HepG2 (cell line): ENCODE results near the gene RDH12. TPM values are rescaled to one million over a fixed set of nuclear protein-coding genes. Genes with fewer than 3 reads are reported as not detected.

Experiments
- KLF13 ChIP-seq: sonication (generic); formaldehyde crosslinking; IDR thresholded peaks from 2 replicates; pipeline ENCODE4 v1.4.0; 2020; ENCODE audit warnings: mild to moderate bottlenecking, missing genetic modification reagents
- NCOR1 ChIP-seq: fragments of 200-600 bp; sonication (generic); IDR thresholded peaks from 2 replicates; pipeline ENCODE4 v1.7.0; 2017; ENCODE audit warnings: antibody characterized with exemption, low read length, borderline replicate concordance
- SKI ChIP-seq: fragments of 450-650 bp; IDR thresholded peaks from one replicate; pipeline ENCODE4 v1.6.1; 2018; ENCODE audit warnings: mild to moderate bottlenecking; ENCODE audit not compliant: partially characterized antibody
- SRY ChIP-seq: sonication (generic); formaldehyde crosslinking; IDR thresholded peaks from 2 replicates; pipeline ENCODE4 v1.8.0; 2022; ENCODE audit warnings: mild to moderate bottlenecking, missing genetic modification reagents
- TFDP1 ChIP-seq: IDR thresholded peaks from 2 replicates; pipeline ENCODE4 v1.6.1; 2016; ENCODE audit warnings: missing compliant biosample characterization, missing genetic modification reagents, borderline replicate concordance
- ZBTB40 ChIP-seq, 2 experiments: fragments of 450-650 bp in 1 of 2; sonication (generic) in 1 of 2; formaldehyde crosslinking in 1 of 2; IDR thresholded peaks; 2 replicates each; pipeline versions ENCODE4 v1.6.1 to v1.8.0; 2016 to 2022; ENCODE audit warnings: antibody characterized with exemption in 1 of 2, mild to moderate bottlenecking in 1 of 2, missing genetic modification reagents in 1 of 2
- ZNF704 ChIP-seq: sonication (generic); formaldehyde crosslinking; IDR thresholded peaks from 2 replicates; pipeline ENCODE4 v1.8.1; 2023; ENCODE audit warnings: mild to moderate bottlenecking, inconsistent platforms, moderate library complexity, missing genetic modification reagents, borderline replicate concordance
- ZNF766 ChIP-seq: sonication (generic); formaldehyde crosslinking; IDR thresholded peaks from 2 replicates; pipeline ENCODE4 v1.5.0; 2020; ENCODE audit warnings: missing genetic modification reagents, borderline replicate concordance
- polyA plus RNA-seq, 8 experiments: library from polyadenylated mRNA; depleted of rRNA in 3 of 8; stranded (reverse) in 7 of 8; unstranded in 1 of 8; fragments of >200 nt; fragmentation: Illumina TruSeq in 4 of 8; extraction: Trizol in 4 of 8; gene quantifications; 2 replicates each; pipeline versions ENCODE4 v1.2.1 to v1.2.3, GENCODE V29; 2011 to 2016; ENCODE audit warnings: low read depth in 4 of 8, missing spikeins in 1 of 8, mixed read lengths in 1 of 8; ENCODE audit not compliant: insufficient read depth in 1 of 8
- total RNA-seq, 5 experiments: library from RNA; depleted of rRNA; stranded (reverse); fragments of >200 nt; fragmentation: Illumina TruSeq; extraction: Trizol; gene quantifications; 2 replicates each; pipeline ENCODE4 v1.2.3, GENCODE V29; 2016; ENCODE audit warnings: low read depth in 1 of 5
- TF ChIP-seq, protein P1 (sequence below): sonication (generic); formaldehyde crosslinking; IDR thresholded peaks from 2 replicates; pipeline ENCODE4 v1.8.0; 2022; ENCODE audit warnings: missing genetic modification reagents, mild to moderate bottlenecking, borderline replicate concordance
- TF ChIP-seq, protein P2 (sequence below): conservative IDR thresholded peaks from 2 replicates; pipeline ENCODE4 v1.6.1; 2018; ENCODE audit warnings: missing genetic modification reagents

Gene RDH12
- total and polyA plus RNA-seq, 2 of the 13 experiments (the other 11 are each of a cell fraction or from before 2014, with no cell fraction given), result 1.6 to 2.1 TPM

- TF ChIP-seq ZBTB40 (IDR thresholded peaks at IDR 0.05), result no peak
- TF ChIP-seq ZBTB40 (CRISPR knock-in tag; IDR thresholded peaks at IDR 0.05), result no peak
- no peak for TF ChIP-seq ZNF766
- TF ChIP-seq, protein P1, sequence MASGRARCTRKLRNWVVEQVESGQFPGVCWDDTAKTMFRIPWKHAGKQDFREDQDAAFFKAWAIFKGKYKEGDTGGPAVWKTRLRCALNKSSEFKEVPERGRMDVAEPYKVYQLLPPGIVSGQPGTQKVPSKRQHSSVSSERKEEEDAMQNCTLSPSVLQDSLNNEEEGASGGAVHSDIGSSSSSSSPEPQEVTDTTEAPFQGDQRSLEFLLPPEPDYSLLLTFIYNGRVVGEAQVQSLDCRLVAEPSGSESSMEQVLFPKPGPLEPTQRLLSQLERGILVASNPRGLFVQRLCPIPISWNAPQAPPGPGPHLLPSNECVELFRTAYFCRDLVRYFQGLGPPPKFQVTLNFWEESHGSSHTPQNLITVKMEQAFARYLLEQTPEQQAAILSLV (CRISPR knock-in tag), result peak; percentile 25; the same call in 1 of the 2 replicates
- TF ChIP-seq SRY (CRISPR knock-in tag), result peak; percentile 55
- peak; percentile 33; the same call in 1 of the 2 replicates for TF ChIP-seq TFDP1
- 0 out of 2 replicates have a peak, but pooled peaks have one; percentile 31 for TF ChIP-seq KLF13 (CRISPR knock-in tag)
- TF ChIP-seq, protein P2, sequence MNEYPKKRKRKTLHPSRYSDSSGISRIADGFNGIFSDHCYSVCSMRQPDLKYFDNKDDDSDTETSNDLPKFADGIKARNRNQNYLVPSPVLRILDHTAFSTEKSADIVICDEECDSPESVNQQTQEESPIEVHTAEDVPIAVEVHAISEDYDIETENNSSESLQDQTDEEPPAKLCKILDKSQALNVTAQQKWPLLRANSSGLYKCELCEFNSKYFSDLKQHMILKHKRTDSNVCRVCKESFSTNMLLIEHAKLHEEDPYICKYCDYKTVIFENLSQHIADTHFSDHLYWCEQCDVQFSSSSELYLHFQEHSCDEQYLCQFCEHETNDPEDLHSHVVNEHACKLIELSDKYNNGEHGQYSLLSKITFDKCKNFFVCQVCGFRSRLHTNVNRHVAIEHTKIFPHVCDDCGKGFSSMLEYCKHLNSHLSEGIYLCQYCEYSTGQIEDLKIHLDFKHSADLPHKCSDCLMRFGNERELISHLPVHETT, result peak; percentile 72; the same call in 1 of the 2 replicates
- TF ChIP-seq NCOR1, result 0 out of 2 replicates have a peak, but pooled peaks have one; percentile 24
- TF ChIP-seq SKI, result peak; percentile 58
- TF ChIP-seq ZNF704, result peak; percentile 85; the same call in 1 of the 2 replicates
Measured at GRCh38 chr14:67674480-67675218, 27.0 kb upstream of the RDH12 start, which contains the start of gene VTI1B (continued).
